Natural killer cell (primary cell): Measurements from ENCODE around the gene COG5. TPM values are rescaled to one million over a fixed set of nuclear protein-coding genes. Genes with fewer than 3 reads are reported as not detected.
A peak's percentile ranks its signal among the peaks of the same experiment; 100 is the strongest.

Experiments
- ATAC-seq, 3 donors: fragments of 150-1000 bp in 2 of 3; fragments of 200-7000 bp in 1 of 3; cut with Tn5 transposase; 1 replicate in 1 of 3; 2 replicates in 2 of 3; pipeline ENCODE4 v1.10.0; 2021; ENCODE audit warnings: mild to moderate bottlenecking in 2 of 3, moderate library complexity in 2 of 3
- DNase-seq, 2 donors: peaks; one replicate each; pipeline versions ENCODE4 v3.0.0 to v3.0.0-alpha.2; 2013 to 2021; ENCODE audit warnings: mixed read lengths in 1 of 2
- H3K27ac ChIP-seq: one replicate; pipeline ENCODE4 v1.5.1; 2013; ENCODE audit warnings: mild to moderate bottlenecking, low read length
- H3K27me3 ChIP-seq: one replicate; pipeline ENCODE4 v1.6.1; 2013; ENCODE audit warnings: low read length; ENCODE audit not compliant: control insufficient read depth, insufficient read depth
- H3K36me3 ChIP-seq: one replicate; pipeline ENCODE4 v1.6.1; 2013; ENCODE audit warnings: low read length; ENCODE audit not compliant: control insufficient read depth, insufficient read depth
- H3K4me1 ChIP-seq: one replicate; pipeline ENCODE4 v1.6.1; 2013; ENCODE audit warnings: low read length; ENCODE audit not compliant: control insufficient read depth, insufficient read depth
- H3K4me3 ChIP-seq: one replicate; pipeline ENCODE4 v1.5.1; 2013; ENCODE audit warnings: low read length
- H3K9me3 ChIP-seq: one replicate; pipeline ENCODE4 v1.6.1; 2013; ENCODE audit warnings: low read length; ENCODE audit not compliant: control insufficient read depth, insufficient read depth
- H3K27ac Mint-ChIP-seq, 2 donors: one replicate each; pipeline ENCODE4 v1.8.0; 2022; ENCODE audit warnings: mild to moderate bottlenecking in 2 of 2, mixed read lengths in 2 of 2, moderate library complexity in 1 of 2
- H3K27me3 Mint-ChIP-seq, 2 donors: one replicate each; pipeline ENCODE4 v1.8.0; 2022; ENCODE audit warnings: low read depth in 2 of 2, mixed read lengths in 2 of 2
- H3K36me3 Mint-ChIP-seq: one replicate; pipeline ENCODE4 v1.8.0; 2022; ENCODE audit warnings: mixed read lengths
- H3K4me1 Mint-ChIP-seq, 2 donors: one replicate each; pipeline ENCODE4 v1.8.0; 2022; ENCODE audit warnings: mixed read lengths in 2 of 2
- H3K4me3 Mint-ChIP-seq: one replicate; pipeline ENCODE4 v1.8.0; 2022; ENCODE audit warnings: mild to moderate bottlenecking, moderate library complexity, mixed read lengths
- H3K9me3 Mint-ChIP-seq, 2 donors: one replicate each; pipeline ENCODE4 v1.8.0; 2022; ENCODE audit warnings: mixed read lengths in 2 of 2
- CTCF ChIP-seq: fragments of 200-600 bp; IDR thresholded peaks from one replicate; pipeline ENCODE4 v1.8.0; 2022; ENCODE audit warnings: antibody characterized with exemption
- WGBS: methylation state at CpG from one replicate; pipeline ENCODE4 v1.1.7; 2013; ENCODE audit warnings: missing lambda C conversion rate; ENCODE audit not compliant: insufficient coverage; 5-methylcytosine and 5-hydroxymethylcytosine counted together
- intact Hi-C: fragments of 100-400 bp; cut with micrococcal nuclease; formaldehyde crosslinking; loops from one replicate; pipeline ENCODE4 v1.14.2; 2022
- total RNA-seq, 4 donors: library from RNA; stranded (reverse); fragments of 120-200 nt in 1 of 4; gene quantifications; one replicate each; pipeline versions ENCODE4 v1.2.3 to v1.2.4, GENCODE V29; 2013 to 2022

COG5 gene
- total RNA-seq, 3 donors from 2014 or later (not counting 1 experiment from before 2014, with no cell fraction given): 49.2 to 54.6 (median 54.2) TPM

GRCh38 chr7:107579554-107579884 is 15.8 kb upstream of the COG5 start:
- no peak for ATAC-seq
- no peaks in the 10 kb centered on the region for H3K27me3 ChIP-seq
- intact Hi-C loops: no loop called here
- H3K27ac Mint-ChIP-seq: peak overlapping the region; percentile 66 to 89
- peak overlapping the region; percentile 75 for H3K27ac ChIP-seq
- no peaks in the 10 kb centered on the region for H3K36me3 Mint-ChIP-seq
- H3K4me1 ChIP-seq: peaks cover 4% of the 10 kb centered on the region
- no peak for DNase-seq
- TF ChIP-seq CTCF: no peak
- H3K9me3 Mint-ChIP-seq: no peaks in the 10 kb centered on the region
- peak overlapping the region; percentile 92 for H3K4me3 Mint-ChIP-seq
- no peaks in the 10 kb centered on the region for H3K36me3 ChIP-seq
- no peaks in the 10 kb centered on the region for H3K27me3 Mint-ChIP-seq
- H3K9me3 ChIP-seq: no peaks in the 10 kb centered on the region
- H3K4me1 Mint-ChIP-seq: peaks cover 15 to 20% of the 10 kb centered on the region in 2 donors
- H3K4me3 ChIP-seq: peak overlapping the region; percentile 96
- WGBS: 3% methylated on average over 8 of the region's 9 CpGs

- H3K4me1 Mint-ChIP-seq: no peaks in the 10 kb centered on the region
- DNase-seq (no peak), ATAC-seq (no peak)
- intact Hi-C loops: no loop called here
- no peaks in the 10 kb centered on the region for H3K27me3 Mint-ChIP-seq
- Histone ChIP-seq H3K36me3 (peaks cover 6% of the 10 kb centered on the region), H3K9me3 (no peaks in the 10 kb centered on the region), H3K4me3 (no peak overlapping the region), H3K27me3 (no peaks in the 10 kb centered on the region), H3K4me1 (no peaks in the 10 kb centered on the region), H3K27ac (no peak overlapping the region)
- H3K4me3 Mint-ChIP-seq: no peak overlapping the region
- no peak for TF ChIP-seq CTCF
- peaks cover 16% of the 10 kb centered on the region for H3K36me3 Mint-ChIP-seq
- 93% methylated on average over 4 of the region's 4 CpGs for WGBS
- H3K27ac Mint-ChIP-seq: no peak overlapping the region
- no peaks in the 10 kb centered on the region for H3K9me3 Mint-ChIP-seq
Measured at GRCh38 chr7:107573537-107573936, 9.8 kb upstream of the COG5 start.

GRCh38 chr7:107570298-107570697 is 6.6 kb upstream of the COG5 start:
- H3K27ac ChIP-seq: no peak overlapping the region
- intact Hi-C loops: no loop called here
- TF ChIP-seq CTCF: no peak
- ATAC-seq: no peak
- no peaks in the 10 kb centered on the region for H3K9me3 Mint-ChIP-seq
- 100% methylated on average over 2 of the region's 2 CpGs for WGBS
- no peak for DNase-seq
- H3K27me3 ChIP-seq: no peaks in the 10 kb centered on the region
- H3K4me3 ChIP-seq: no peak overlapping the region
- H3K36me3 ChIP-seq: peaks cover 10% of the 10 kb centered on the region
- H3K4me1 ChIP-seq: no peaks in the 10 kb centered on the region
- no peaks in the 10 kb centered on the region for H3K27me3 Mint-ChIP-seq
- peaks cover 16% of the 10 kb centered on the region for H3K36me3 Mint-ChIP-seq
- no peaks in the 10 kb centered on the region for H3K4me1 Mint-ChIP-seq
- no peaks in the 10 kb centered on the region for H3K9me3 ChIP-seq
- no peak overlapping the region for H3K4me3 Mint-ChIP-seq
- no peak overlapping the region for H3K27ac Mint-ChIP-seq

GRCh38 chr7:107564553-107565298 is 1.0 kb upstream of the COG5 start:
- H3K4me1 ChIP-seq: peaks cover 12% of the 10 kb centered on the region

More at GRCh38 chr7:107564553-107565298, 1.0 kb upstream of the COG5 start:
- Mint-ChIP-seq H3K4me1 (peaks cover 42 to 47% of the 10 kb centered on the region in 2 donors), H3K9me3 (no peaks in the 10 kb centered on the region), H3K4me3 (peak overlapping the region; percentile 95), H3K36me3 (peaks cover 7% of the 10 kb centered on the region), H3K27me3 (no peaks in the 10 kb centered on the region), H3K27ac (peak overlapping the region; percentile 84 to 87)
- Histone ChIP-seq H3K27me3 (no peaks in the 10 kb centered on the region), H3K4me3 (peak overlapping the region; percentile 100), H3K36me3 (peaks cover 4% of the 10 kb centered on the region), H3K27ac (peak overlapping the region; percentile 98), H3K9me3 (no peaks in the 10 kb centered on the region)
- intact Hi-C loops: no loop called here
- TF ChIP-seq CTCF: no peak
- ATAC-seq (no peak), DNase-seq (no peak)
- WGBS: 60% methylated on average over 8 of the region's 9 CpGs
